Astrocyte (in vitro differentiated cells and primary cell): ENCODE results near the gene CDCA7.

Experiments used
- CTCF ChIP-seq: IDR thresholded peaks from 2 replicates; pipeline ENCODE4 v1.5.1; 2011; ENCODE audit warnings: low read depth, mild to moderate bottlenecking, inconsistent platforms, low read length, moderate library complexity; ENCODE audit not compliant: insufficient read depth
- EZH2 ChIP-seq: IDR thresholded peaks from 2 replicates; pipeline ENCODE4 v1.6.1; 2012; ENCODE audit warnings: mild to moderate bottlenecking, low read length, inconsistent platforms; ENCODE audit not compliant: insufficient read depth

DNA sequence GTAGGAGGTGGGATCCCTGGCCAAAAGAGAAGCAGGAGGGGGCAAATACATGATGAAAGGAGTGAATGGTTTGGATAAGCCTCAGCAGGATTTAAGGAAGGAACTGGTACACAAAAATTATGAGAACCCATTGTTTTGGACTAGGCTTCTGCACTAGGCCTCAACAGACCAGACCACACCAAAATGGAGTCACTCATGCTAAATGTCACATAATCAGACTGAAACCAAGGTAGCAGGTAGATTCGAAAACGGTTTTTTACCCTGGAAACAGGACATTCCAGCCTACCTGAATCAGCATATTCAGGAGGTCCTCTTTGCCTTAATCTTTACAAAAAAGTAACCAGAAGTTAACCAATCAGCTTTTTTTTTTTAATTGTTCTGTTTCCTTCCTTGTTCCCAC lies 49.4 kb upstream of the CDCA7 start:
- TF ChIP-seq EZH2, result no peak
- no peak for TF ChIP-seq CTCF
